Activated T-helper 1 cell treated with Interleukin-2 at 50 U/mL for 16 hours (primary cell): ENCODE results near the gene RSBN1.

ENCODE experiments used
- DNase-seq: peaks from one replicate; pipeline ENCODE4 v3.0.0-alpha.2; 2020; ENCODE audit warnings: low read depth

Gene RSBN1

DNA sequence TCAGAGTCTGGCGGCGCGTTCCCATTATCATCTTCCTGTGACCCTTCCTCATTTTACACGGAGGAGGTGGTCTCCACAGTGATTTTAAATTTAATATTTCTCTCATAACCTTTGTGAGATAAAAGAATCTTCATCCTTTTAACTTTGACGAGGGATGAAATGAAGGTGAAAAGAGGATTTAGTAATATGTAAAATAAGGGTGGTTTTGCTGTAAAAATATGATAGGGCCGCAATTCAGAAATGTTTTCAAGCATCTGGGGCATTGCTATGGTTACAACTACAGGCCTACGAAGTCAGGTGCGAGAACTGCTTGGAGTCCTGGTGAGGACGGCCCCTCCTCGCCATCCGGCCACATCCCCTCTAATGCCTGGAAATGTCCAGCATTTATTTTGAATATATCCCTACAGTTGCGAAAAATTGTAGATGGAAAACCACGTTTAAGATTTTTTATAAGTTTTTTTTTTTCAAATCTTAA lies 422 bp upstream of the RSBN1 start:
- DNase-seq, result no peak

DNA sequence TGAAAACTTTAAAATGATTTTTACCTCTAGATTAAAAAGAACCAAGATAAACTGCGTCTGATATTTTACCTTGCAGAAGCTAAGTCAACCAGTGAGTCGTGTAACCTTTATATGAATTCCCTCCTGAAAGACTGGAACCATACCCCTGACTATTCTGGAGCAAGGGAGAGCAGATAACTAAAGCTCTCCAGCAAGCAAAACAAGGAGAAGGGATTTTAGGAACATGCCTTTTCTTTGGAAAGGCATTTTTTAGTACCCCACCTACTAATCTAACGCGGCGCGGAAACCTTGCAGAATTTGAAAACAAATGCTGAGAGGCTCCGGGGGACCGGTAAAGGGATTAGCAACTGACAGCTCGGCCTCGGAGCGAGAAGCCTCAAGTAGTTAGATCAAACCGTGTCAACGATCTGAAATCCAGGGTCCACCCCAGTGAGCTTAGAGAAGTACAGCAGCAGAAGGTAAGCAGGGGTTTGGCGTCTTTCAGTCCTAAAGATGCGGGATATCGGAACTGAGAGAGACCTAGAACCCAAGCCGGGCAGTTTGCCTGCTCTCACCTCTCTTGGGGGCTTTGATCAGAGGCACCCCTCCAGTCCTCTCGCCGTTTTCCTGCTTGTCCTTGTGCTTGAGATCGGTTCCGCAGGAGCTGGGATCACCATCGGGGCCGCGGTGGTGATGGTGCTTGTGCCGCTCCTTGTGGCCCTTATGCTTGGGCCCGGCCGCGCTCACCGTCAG lies 954 bp downstream of the RSBN1 start:
- DNase-seq, result no peak

DNA sequence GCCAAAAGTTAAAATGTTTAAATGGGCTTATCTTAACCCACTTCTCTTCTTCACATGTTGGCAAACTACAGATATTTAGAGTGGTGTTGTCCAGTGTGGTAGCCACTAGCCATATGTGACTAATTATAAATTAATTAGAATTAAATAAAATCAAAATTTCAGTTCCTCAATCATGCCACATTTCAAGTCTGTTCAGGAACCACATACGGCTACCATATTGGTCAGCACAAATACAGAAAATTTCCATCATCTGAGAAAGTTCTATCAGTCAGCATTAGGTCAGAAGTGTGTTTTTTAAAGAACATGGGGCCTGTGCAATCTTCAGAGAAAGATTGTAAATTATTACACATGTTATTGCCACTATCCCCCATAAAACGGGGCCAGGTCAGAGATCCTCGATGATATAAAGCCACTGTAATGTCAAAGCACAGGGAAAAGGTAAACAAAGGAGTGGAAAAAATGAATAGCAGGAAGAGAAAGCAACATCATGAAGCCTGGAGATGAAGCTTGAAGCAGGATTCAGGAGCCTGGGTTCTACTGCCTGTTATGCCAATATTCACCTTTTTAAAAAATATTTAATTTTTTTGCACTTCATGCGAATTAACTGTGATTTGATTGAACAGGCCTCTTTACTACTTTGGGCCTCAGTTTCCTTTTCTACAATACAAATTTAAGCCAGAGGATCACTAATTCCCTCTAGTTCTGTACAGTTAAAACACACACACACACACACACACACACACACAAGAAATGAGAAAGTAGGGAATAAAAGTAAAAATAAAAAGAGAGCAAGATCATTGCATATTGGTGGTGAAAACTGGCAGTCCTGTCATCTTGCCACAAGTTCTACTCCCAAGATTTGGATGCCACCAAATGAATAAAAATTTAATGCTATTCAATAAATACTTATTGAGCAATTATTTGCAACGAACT lies 2.3 kb downstream of the RSBN1 start:
- no peak for DNase-seq

DNA sequence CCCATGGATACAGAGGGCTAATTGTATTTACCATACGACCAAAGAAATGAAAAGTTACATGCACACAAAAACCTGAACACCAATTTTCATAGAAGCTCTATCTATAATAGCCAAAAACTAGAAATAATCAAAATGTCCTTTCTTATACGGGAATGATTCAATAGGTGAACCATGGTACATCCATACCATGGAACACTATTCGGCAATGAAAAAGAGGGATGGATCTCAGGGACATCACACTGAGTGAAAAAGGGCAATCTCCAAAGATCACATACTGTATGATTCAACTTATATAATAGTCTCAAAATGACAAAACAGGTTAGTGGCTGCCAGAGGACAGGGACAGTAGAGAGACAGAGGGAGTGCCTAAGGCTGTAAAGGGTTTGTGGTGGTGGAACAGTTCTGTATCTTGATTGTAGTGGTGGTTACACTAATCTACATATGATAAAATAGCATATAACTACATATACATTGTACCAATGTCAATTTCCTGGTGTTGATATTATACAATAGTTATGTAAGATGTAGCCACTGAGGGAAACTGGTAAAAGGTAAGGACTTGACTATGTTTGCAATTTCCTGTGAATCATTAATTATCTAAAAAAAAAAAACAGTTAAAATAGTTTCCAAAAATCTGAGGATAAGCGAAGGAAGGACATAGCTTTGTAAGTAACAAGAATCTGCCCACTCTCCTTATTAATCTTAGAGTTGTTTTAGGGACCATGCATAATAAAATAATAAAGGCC lies 3.7 kb downstream of the RSBN1 start:
- DNase-seq, result no peak

DNA sequence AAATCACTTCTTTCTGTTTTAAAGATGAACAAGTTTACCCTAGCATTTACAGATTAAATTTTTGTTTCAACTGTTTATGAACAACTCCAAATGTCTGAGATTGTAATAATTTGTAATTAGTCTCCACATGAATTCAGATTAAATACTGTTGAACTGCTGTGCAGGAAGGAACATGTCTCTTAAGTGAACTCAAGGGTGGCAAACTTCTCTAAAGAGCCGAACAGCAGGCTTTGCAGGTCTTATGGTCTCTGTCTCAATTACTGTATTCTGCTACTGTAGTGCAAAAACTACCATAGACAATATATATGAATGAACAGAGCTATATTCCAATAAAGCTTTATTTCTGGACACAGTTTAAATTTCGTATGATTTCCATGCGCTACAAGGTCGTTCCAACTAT lies 6.6 kb downstream of the RSBN1 start:
- no peak for DNase-seq

DNA sequence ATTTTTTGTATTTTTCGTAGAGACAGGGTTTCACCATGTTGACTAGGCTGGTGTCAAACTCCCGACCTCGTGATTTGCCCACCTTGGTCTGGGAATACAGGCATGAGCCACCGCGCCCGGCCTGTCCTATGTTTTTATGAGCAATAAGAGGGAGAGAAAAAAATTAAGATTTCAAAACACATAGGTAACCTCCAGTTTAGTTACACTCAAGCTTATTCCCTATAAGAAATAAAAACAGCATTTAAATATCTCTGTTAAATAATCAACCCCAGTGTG lies 7.1 kb downstream of the RSBN1 start:
- no peak for DNase-seq

DNA sequence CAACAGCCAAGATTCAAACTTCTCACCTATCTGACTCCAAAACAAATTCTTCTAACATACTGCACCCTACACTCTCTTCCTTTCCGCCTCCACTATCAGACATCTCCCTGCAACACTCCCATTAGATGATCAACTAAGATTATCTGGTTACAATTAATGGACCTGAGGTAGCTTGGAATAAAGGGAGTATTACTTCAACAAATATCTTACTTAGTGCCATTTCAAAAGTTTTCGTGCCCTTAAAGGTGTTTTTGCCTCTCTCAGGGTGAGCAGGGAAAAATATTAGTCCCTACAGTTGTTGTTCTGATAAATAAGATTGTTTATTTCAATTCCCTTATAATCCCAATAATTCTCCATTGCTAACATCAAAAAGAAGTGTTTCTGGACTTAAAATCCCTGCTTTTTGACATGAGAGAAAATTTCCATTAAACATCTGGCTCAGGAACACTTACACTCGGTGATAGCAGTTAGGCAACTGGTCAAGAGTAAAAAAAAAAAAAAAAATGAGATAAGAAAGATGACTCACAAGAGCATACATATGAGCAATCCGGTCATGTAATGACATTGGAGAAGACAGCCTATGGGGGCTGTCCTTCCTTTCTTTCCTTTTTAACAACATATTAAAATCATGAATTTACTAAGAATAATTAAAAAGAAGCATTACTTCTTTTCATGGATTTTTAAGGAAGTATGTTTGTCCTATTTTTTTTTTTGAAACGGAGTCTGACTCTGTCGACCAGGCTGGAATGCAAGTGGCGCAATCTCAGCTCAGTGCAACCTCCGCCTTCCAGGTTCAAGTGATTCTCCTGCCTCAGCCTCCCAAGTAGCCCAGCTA lies 7.6 kb downstream of the RSBN1 start:
- no peak for DNase-seq

DNA sequence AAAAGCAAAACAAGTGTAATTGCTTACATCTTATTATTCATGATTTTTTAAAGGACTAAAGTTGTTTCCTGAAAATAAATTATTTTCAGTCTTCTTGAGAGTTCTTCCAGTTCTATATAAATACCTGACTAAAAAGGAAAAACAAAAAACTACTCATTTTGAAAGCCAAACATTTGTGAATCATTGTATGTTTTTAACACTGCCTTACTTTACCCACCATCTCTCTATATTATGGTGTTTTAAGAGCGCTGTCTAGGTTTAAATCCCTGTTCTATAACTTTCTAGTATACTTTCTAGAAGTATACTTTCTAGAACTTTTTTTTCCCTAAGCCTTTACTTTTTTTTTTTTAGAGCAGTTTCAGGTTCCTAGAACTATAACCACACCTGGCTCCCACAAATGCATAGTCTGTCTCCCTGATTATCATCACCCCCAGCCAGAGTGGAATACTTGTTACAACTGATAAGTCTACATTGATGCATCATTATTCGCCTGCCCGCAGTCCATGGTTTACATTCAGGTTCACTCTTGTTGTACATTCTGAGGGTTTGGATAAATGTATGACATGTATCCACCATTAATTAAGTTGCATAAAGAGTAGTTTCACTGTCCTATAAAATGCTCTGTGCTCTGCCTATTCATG lies 9.8 kb downstream of the RSBN1 start:
- DNase-seq, result no peak

DNA sequence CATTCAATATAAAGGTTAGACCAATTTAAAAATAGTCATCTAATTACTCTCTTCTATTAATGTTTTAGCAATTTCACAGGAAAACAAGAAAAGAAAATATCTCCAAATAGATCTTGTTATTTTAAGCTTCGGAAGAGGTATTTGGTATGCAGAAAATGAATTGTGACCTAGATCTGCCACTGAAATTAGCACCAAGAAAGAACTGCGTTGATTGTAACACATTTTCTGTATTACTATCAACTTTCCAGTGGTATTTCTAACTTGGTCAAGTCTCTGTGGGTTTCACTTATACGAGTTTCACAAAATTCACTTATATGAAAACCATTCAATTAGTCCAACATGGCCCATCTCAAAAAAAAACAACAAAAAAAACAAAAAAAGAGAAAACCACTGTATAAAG lies 11.8 kb downstream of the RSBN1 start:
- DNase-seq, result no peak

DNA sequence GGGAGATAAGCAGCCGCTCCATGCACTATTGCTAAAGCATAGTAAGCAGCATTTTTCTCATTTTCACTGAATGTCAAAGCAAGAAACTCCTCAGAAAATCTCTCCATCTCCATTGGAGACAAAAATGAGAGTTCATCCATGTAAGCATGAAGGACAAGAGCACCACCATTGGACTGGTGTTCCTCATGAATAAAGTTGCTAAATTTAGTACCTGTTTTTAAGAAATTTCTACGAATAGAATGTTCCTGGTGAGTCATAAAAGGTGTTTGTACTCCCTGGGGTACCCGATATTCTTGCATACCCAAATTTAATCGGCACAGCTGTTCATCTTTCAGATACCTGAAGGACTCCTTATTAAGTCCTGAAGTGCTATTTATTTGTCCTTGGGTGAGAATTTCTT lies 14.8 kb downstream of the RSBN1 start:
- no peak for DNase-seq

DNA sequence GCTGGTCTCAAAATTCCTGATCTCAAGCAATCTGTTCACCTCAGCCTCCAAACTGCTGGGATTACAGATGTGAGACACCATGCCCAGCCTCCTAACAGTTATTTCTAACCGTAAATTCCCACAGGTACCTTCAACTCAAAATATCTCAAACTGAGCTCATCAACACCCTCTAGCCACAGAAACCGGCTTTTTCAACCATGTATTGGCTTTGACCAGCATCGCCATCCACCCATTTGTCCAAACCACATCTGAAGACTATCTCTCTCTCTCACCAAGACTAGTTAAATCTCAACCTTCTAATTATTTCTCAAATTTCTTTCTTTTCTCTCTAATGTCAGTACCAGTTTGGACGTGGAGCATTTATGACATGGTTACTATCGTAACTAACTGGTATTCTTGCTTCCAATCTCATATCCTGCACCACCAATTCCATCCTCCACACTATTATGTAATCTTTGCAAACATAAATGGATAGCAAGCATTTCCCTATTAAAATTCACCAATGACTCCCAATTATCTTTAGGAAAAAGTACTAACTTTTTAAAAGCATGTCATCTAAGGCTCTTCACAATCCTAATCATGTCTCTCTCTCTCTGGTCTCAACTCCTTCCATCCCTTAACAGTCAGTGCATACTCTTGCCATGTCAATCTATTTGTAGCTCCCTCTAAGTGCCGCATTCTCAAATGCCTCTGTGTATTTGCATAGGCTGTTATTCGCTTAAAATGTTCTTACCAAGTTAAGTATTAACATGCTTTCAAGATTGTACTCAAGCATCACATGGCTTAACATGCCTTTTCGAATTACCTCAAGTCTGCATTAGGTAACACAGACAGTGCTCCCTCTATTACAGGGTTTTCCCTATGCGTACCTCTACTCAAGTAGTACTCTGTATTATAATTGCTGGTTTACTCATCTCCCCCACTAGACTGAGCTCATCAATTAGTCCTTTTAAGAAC lies 18.1 kb downstream of the RSBN1 start:
- DNase-seq, result no peak

DNA sequence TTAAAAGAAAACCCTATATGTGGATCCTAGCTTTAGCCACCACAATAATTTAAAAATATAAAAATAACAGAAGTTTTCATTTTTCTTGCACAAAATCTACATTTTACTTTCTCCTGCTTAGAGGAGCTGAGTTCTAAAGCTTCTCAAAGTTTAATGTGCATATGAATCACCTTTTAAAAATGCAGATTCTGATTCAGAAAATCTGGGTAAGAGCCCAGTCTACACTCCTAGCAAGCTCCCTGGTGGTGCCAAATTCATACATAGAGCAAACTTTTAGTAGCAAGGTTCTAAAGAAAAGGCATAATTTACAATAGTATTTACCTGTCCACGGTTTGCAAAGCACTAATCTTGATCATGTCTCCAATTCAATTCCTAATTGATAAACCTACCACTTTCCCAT lies 19.3 kb downstream of the RSBN1 start:
- DNase-seq, result no peak

DNA sequence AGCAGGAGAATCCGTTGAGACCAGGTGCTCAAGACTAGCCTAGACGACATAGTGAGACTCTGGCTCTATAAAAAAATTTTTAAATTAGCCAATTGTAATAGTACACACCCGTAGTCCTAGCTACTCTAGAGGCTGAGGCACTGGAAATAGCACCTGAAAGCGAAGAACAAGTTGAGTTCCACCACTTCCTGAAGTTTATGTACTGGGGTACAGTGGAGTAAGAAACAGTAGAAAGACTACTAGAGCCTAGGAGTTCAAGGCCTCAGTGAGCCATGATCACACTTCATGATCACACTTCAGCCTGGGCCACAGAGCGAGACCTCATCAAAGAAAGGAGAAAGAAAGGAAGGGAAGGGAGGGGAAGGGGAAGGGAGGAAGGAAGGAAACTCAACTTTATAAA lies 19.8 kb downstream of the RSBN1 start:
- DNase-seq, result no peak

DNA sequence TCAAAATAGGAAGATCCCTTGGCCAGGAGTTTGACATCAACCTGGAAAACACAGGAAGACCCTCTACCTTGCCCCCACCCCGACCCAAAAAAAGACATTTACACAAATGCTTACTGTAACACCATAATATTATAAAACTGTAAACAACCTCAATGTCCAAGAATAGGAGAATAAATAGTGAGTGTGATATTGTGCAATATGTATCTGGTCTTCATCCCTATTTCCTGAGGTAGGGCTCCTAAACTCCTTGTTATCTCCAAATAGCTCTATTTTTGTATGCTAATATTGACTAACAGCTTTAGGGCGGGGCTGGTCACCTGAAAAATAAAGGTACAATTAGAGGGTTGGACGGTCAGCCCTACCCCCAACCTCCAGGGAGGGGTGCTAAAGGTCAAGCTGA lies 23.5 kb downstream of the RSBN1 start:
- DNase-seq, result no peak

DNA sequence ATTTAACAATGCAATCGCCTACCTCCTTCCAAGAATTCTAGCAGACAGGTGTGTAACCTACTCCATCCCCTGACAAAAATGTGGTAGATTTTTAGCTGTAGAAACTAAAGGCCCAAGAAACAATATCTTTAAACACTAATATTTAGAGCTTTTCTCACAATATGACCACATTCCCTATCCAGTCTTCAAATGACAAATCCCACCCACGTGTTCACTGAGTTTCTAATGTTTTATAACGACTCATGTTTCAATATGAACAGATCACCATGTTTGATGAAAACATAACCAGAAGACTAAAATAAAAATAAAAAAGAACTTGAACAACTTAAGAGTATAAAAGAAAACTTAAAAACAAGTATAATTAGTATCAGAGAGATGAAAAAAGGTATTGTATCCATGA lies 24.6 kb downstream of the RSBN1 start:
- no peak for DNase-seq

DNA sequence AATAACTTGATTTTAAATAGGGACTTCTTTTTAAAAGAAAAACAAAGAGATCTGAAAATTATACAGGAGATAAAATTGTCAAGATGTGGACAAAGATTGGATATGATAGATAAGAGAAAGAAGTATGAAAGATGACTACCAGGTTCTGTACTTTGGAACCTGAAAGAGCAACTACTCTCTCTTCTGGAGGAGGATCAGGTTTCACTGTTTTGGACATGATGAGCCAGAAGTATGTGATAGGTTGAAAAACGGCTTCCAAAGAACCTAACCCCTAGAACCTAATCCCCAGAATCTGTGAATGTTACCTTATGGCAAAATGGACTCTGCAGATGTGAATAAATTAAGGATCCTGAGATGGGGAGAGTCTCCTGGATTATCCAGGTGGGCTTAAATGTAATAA lies 26.2 kb downstream of the RSBN1 start:
- DNase-seq, result no peak

DNA sequence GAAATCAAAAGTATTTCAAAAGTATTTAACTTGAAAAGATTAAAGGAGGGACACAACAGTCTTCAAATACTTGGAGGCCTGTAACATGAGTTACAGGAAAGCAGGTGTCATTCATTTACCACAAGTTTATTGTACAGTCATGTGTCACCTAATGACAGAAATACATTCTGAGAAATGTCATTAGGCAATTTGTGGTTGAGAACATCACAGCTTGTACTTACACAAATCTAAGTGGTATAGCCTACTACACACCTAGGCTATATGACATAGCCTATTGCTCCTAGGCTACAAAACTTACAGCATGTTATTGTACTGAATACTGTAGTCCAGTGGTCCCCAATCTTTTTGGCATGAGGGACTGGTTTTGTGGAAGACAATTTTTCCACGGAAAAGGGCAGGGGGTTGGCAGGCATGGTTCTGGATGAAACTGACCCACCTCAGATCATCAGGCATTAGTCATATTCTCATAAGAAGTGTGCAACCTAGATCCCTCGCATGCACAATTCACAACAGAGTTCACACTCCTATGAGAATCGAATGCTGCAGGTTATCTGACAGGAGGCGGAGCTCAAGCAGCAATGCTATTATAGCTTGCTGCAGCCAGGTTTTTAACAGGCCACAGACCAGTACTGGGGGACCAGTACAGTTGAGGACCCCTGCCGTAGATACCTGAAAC lies 28.0 kb downstream of the RSBN1 start:
- DNase-seq, result no peak

DNA sequence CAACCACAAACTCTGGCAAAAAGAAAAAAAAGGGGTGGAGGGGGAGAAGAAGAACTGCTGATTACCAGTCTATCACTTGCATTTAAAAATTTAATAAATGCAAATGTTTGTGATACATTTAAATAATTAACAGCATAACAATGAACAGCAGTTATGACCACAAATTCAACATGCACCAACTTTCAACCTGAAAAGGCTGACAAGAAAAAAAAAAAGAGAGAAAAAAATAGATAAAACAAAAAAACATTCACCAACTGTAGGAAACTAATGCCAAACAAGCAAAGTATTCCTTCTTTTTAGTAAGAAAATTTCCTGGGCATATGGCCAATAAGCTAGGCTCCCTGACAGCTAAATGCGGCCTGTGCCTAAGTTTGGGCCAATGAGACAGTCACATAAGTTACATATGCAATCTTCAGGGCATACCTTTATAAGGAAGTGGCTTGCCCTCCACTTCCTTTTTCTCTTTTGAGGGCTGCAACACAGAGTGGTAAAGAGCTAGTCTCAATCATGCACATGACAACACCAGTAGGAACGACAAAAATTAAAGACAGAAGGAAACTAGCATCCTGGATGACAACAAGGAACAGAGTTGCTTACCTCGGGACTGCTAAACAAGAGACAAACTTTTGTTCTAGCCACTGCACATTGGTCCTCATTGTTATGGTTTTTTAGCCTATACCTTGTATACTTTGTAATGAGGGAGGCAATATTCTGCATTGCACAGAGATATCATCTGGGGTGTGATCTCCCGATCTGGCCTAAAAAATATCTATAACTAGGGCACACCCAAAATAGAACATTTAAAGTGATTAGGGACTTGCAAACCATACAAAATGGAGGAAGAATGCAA lies 28.8 kb downstream of the RSBN1 start:
- DNase-seq, result no peak

DNA sequence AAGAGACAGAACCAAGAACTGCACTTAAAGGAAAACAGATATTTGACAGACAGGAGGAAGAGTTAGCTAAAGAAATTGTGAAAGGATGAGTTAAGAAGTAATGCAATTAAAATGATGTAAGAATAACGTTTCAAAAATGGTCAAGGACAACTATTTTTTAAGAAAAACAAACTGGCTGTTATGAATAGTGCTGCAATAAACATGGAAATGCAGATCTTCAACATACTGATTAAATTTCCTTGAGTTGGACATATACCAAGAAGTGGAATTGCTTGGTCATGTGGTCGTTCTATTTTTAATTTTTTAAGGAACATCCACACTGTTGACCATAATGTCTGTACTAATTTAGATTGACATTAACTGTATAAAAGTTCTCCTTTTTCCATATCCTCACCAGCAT lies 29.9 kb downstream of the RSBN1 start:
- DNase-seq, result no peak
